Sigmoid colon (tissue), 4 donors: ENCODE results near the gene CD74.

Experiments
- EP300 ChIP-seq, 4 donors: sonication (generic); formaldehyde crosslinking; IDR thresholded peaks; one replicate each; pipeline ENCODE4 v1.6.1; 2017; ENCODE audit warnings: antibody characterized with exemption in 4 of 4
- POLR2A ChIP-seq, 2 donors: fragments of 450-650 bp; IDR thresholded peaks; one replicate each; pipeline ENCODE4 v1.6.1; 2016; ENCODE audit warnings: antibody characterized with exemption in 2 of 2, mild to moderate bottlenecking in 2 of 2, moderate library complexity in 2 of 2
- POLR2AphosphoS5 ChIP-seq, 4 donors: sonication (generic); formaldehyde crosslinking; IDR thresholded peaks; one replicate each; pipeline ENCODE4 v1.6.1; 2017; ENCODE audit warnings: antibody characterized with exemption in 4 of 4
- TF ChIP-seq, protein P1 (sequence below), 4 experiments: fragments of 450-650 bp in 3 of 4; fragments of 200-600 bp in 1 of 4; IDR thresholded peaks; one replicate each; pipeline ENCODE4 v1.5.1; 2016 to 2019; ENCODE audit warnings: antibody characterized with exemption in 4 of 4, mild to moderate bottlenecking in 3 of 4, moderate library complexity in 2 of 4

DNA sequence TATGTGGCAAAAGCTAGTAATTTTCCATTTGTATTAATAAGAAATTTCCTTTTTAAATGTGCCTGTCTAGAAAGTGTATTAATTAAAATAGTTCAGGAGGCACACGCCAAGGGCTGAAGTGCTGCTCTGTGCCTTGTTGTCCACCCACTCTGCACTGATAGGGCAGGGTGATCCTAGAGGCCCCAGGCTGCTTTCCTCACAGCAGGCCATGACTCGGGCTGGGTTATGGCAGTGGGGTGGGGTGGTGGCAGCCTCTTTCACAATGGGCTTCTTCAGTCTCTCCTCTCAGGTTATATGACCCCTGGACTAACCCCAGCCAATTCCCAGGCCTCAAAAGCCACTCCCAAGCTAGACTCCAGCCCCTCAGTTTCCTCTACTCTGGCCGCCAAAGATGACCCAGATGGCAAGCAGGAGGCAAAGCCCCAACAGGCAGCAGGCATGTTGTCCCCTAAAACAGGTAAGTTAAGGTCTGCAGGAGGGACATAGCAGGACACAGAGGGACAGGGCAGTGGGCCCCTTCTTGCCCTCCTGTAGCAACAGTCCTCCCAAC lies 19.5 kb downstream of the CD74 start:
- no peak for TF ChIP-seq POLR2A (IDR thresholded peaks at IDR 0.05)
- TF ChIP-seq, protein P1, sequence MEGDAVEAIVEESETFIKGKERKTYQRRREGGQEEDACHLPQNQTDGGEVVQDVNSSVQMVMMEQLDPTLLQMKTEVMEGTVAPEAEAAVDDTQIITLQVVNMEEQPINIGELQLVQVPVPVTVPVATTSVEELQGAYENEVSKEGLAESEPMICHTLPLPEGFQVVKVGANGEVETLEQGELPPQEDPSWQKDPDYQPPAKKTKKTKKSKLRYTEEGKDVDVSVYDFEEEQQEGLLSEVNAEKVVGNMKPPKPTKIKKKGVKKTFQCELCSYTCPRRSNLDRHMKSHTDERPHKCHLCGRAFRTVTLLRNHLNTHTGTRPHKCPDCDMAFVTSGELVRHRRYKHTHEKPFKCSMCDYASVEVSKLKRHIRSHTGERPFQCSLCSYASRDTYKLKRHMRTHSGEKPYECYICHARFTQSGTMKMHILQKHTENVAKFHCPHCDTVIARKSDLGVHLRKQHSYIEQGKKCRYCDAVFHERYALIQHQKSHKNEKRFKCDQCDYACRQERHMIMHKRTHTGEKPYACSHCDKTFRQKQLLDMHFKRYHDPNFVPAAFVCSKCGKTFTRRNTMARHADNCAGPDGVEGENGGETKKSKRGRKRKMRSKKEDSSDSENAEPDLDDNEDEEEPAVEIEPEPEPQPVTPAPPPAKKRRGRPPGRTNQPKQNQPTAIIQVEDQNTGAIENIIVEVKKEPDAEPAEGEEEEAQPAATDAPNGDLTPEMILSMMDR (IDR thresholded peaks at IDR 0.05), result no peak
- no peak for TF ChIP-seq POLR2AphosphoS5 (IDR thresholded peaks at IDR 0.05)
- no peak for TF ChIP-seq EP300 (IDR thresholded peaks at IDR 0.05)
